IMR-90 (cell line): ENCODE data around the gene GAS7. TPM values are rescaled to one million over a fixed set of nuclear protein-coding genes. Genes with fewer than 3 reads are reported as not detected.

Experiments
- ATAC-seq: fragments of 200-7000 bp; cut with Tn5 transposase; 2 replicates; pipeline ENCODE4 v1.9.1; 2020; ENCODE audit warnings: low read depth, mild to moderate bottlenecking, moderate library complexity
- BruUV-seq: library from RNA; stranded (reverse); fragments of 400-500 nt; replicated peaks from 2 replicates; lab custom pipeline; 2021; lab: Mats Ljungman, UMichigan
- CTCF ChIA-PET: fragments of 300-600 bp; formaldehyde crosslinking; extraction: SDS; loops from one replicate; lab custom pipeline; 2021; ENCODE audit warnings: antibody characterized with exemption; lab: Yijun Ruan, JAX
- POLR2A ChIA-PET: fragments of 300-600 bp; sonication (Branson Sonifier 250); formaldehyde crosslinking; loops from one replicate; lab custom pipeline; 2022; ENCODE audit warnings: antibody characterized with exemption; ENCODE audit not compliant: unreplicated experiment; lab: Charles Lee
- DNase-seq: peaks from one replicate; pipeline ENCODE4 v3.0.0; 2013
- H2AFZ ChIP-seq: replicated peaks from 2 replicates; pipeline ENCODE3; 2013; ENCODE audit warnings: low read length, mild to moderate bottlenecking; ENCODE audit not compliant: poor library complexity
- H2AK5ac ChIP-seq: 2 replicates; pipeline ENCODE4 v1.6.1; 2013; ENCODE audit warnings: low read depth, low read length, inconsistent platforms
- H2AK9ac ChIP-seq: replicated peaks from 2 replicates; pipeline ENCODE3; 2013; ENCODE audit warnings: mild to moderate bottlenecking, low read depth, low read length, moderate library complexity; ENCODE audit not compliant: poor library complexity
- H2BK120ac ChIP-seq: 2 replicates; pipeline ENCODE4 v1.6.1; 2013; ENCODE audit warnings: low read depth, low read length, inconsistent platforms
- H2BK15ac ChIP-seq: 3 replicates; pipeline ENCODE4 v1.6.1; 2013; ENCODE audit warnings: low read depth, low read length, inconsistent platforms
- H2BK20ac ChIP-seq: 2 replicates; pipeline ENCODE4 v1.6.1; 2013; ENCODE audit warnings: low read depth, mild to moderate bottlenecking, inconsistent platforms, low read length, moderate library complexity
- H2BK5ac ChIP-seq: 2 replicates; pipeline ENCODE4 v1.6.1; 2013; ENCODE audit warnings: mild to moderate bottlenecking, low read depth, low read length, inconsistent platforms; ENCODE audit not compliant: poor library complexity, severe bottlenecking
- H3K14ac ChIP-seq: replicated peaks from 2 replicates; pipeline ENCODE4 v1.6.1; 2013; ENCODE audit warnings: low read depth, low read length, inconsistent platforms
- H3K18ac ChIP-seq: 2 replicates; pipeline ENCODE4 v1.6.1; 2013; ENCODE audit warnings: low read depth, low read length, control low read depth
- H3K23ac ChIP-seq: 2 replicates; pipeline ENCODE4 v1.6.1; 2013; ENCODE audit warnings: low read depth, low read length, inconsistent platforms
- H3K27ac ChIP-seq: 2 replicates; pipeline ENCODE4 v1.5.1; 2013; ENCODE audit warnings: mild to moderate bottlenecking, control low read depth, low read length; ENCODE audit not compliant: insufficient read depth
- H3K27me3 ChIP-seq: 2 replicates; pipeline ENCODE4 v1.6.1; 2013; ENCODE audit warnings: low read length; ENCODE audit not compliant: control insufficient read depth, insufficient read depth
- H3K36me3 ChIP-seq: 2 replicates; pipeline ENCODE4 v1.6.1; 2013; ENCODE audit warnings: low read length, mixed read lengths; ENCODE audit not compliant: control insufficient read depth, insufficient read depth
- H3K4ac ChIP-seq: 2 replicates; pipeline ENCODE4 v1.6.1; 2013; ENCODE audit warnings: low read depth, low read length, inconsistent platforms
- H3K4me1 ChIP-seq: 2 replicates; pipeline ENCODE4 v1.6.1; 2013; ENCODE audit warnings: low read length, mixed read lengths; ENCODE audit not compliant: control insufficient read depth, insufficient read depth
- H3K4me2 ChIP-seq: 2 replicates; pipeline ENCODE4 v1.6.1; 2013; ENCODE audit warnings: low read depth, mild to moderate bottlenecking, control low read depth, low read length, moderate library complexity
- H3K4me3 ChIP-seq: 2 replicates; pipeline ENCODE4 v1.5.1; 2013; ENCODE audit warnings: low read depth, mild to moderate bottlenecking, control low read depth, low read length, moderate library complexity; ENCODE audit not compliant: insufficient read depth
- H3K56ac ChIP-seq: 2 replicates; pipeline ENCODE4 v1.6.1; 2013; ENCODE audit warnings: low read length, inconsistent platforms; ENCODE audit not compliant: insufficient read depth; ENCODE audit errors: extremely low read depth
- H3K79me1 ChIP-seq, 2 experiments: 2 replicates each; pipeline ENCODE4 v1.6.1; 2013; ENCODE audit warnings: low read length in 2 of 2, inconsistent platforms in 1 of 2, low read depth in 1 of 2
- H3K9ac ChIP-seq: 2 replicates; pipeline ENCODE4 v1.6.1; 2013; ENCODE audit warnings: low read depth, low read length, control low read depth
- H3K9me1 ChIP-seq: 2 replicates; pipeline ENCODE4 v1.6.1; 2013; ENCODE audit warnings: low read length, inconsistent platforms; ENCODE audit not compliant: insufficient read depth
- H3K9me3 ChIP-seq: 2 replicates; pipeline ENCODE4 v1.6.1; 2013; ENCODE audit warnings: low read length; ENCODE audit not compliant: control insufficient read depth, insufficient read depth
- H4K20me1 ChIP-seq: 2 replicates; pipeline ENCODE4 v1.6.1; 2013; ENCODE audit warnings: low read length, inconsistent platforms; ENCODE audit not compliant: insufficient read depth
- H4K5ac ChIP-seq: 2 replicates; pipeline ENCODE4 v1.6.1; 2013; ENCODE audit warnings: mild to moderate bottlenecking, low read depth, low read length, control low read depth
- H4K8ac ChIP-seq, 2 experiments: 2 replicates each; pipeline ENCODE4 v1.6.1; 2013; ENCODE audit warnings: low read depth in 2 of 2, low read length in 2 of 2, control low read depth in 1 of 2, inconsistent platforms in 1 of 2
- H4K91ac ChIP-seq: 2 replicates; pipeline ENCODE4 v1.6.1; 2013; ENCODE audit warnings: low read depth, low read length, inconsistent platforms; ENCODE audit not compliant: insufficient read depth
- NFE2L2 ChIP-seq: fragments of 150-350 bp; IDR thresholded peaks from 2 replicates; pipeline ENCODE4 v1.6.1; 2016; ENCODE audit warnings: low read depth, mild to moderate bottlenecking, low read length
- SMC3 ChIP-seq: fragments of 150-350 bp; IDR thresholded peaks from 2 replicates; pipeline ENCODE4 v1.6.1; 2016; ENCODE audit warnings: low read depth, mild to moderate bottlenecking, antibody characterized with exemption, low read length, moderate library complexity
- WGBS, 2 experiments: methylation state at CpG; one replicate each; pipeline versions ENCODE4 v1.1.5 to v1.1.7; 2013; ENCODE audit warnings: missing lambda C conversion rate in 2 of 2; ENCODE audit not compliant: insufficient read length in 1 of 2; ENCODE audit errors: extremely low coverage in 2 of 2; 5-methylcytosine and 5-hydroxymethylcytosine counted together
- dilution Hi-C: fragments of 300-500 bp; cut with HindIII; formaldehyde crosslinking; loops from one replicate; pipeline ENCODE4 v1.14.3; 2018; ENCODE audit warnings: low sequenced_read_pairs; ENCODE audit not compliant: unreplicated experiment
- in situ Hi-C: fragments of 300-500 bp; cut with MboI; formaldehyde crosslinking; loops from 3 replicates; pipeline ENCODE4 v1.14.3; 2019; ENCODE audit warnings: low sequenced_read_pairs, inconsistent platforms, mixed read lengths
- intact Hi-C: fragments of 100-400 bp; cut with micrococcal nuclease; formaldehyde crosslinking; loops from 2 replicates; pipeline ENCODE4 v1.10.0; 2022
- polyA plus RNA-seq, 3 experiments: library from polyadenylated mRNA; depleted of rRNA; stranded (reverse); fragments of >200 nt; gene quantifications; 2 replicates each; pipeline ENCODE4 v1.2.3, GENCODE V29; 2012; ENCODE audit warnings: low replicate concordance in 1 of 3
- total RNA-seq: library from RNA; depleted of rRNA; stranded (reverse); fragments of >200 nt; gene quantifications from 2 replicates; pipeline ENCODE4 v1.2.3, GENCODE V29; 2012

GAS7 gene
- total and polyA plus RNA-seq, 2 of the 4 experiments (the other 2 are of a cell fraction) = 4.6 to 5.0 TPM

- ChIA-PET CTCF (interaction anchor here (0.9 to 1.6 kb wide), 2 partner anchors 11 to 700 kb away, joined by 3 to 6 read pairs; no protein-coding TSS in a partner anchor), POLR2A (no interaction called here)
- Histone ChIP-seq H3K4me3 (no peak overlapping the region), H3K4ac (no peak overlapping the region), H3K36me3 (peaks cover 12% of the 10 kb centered on the region; the same call in 1 of the 2 replicates), H2AFZ (no peak overlapping the region), H2BK20ac (no peak overlapping the region), H3K9ac (no peak overlapping the region), H3K18ac (no peak overlapping the region), H2BK120ac (no peak overlapping the region), H4K91ac (no peak overlapping the region), H3K4me2 (no peak overlapping the region), H4K8ac (no peak overlapping the region), H3K9me3 (no peaks in the 10 kb centered on the region), H3K27me3 (no peaks in the 10 kb centered on the region), H2BK5ac (no peak overlapping the region), H3K9me1 (no peaks in the 10 kb centered on the region), H4K20me1 (no peaks in the 10 kb centered on the region), H2AK5ac (no peak overlapping the region), H2BK15ac (no peak overlapping the region), H3K23ac (no peak overlapping the region), H3K79me1 (no peaks in the 10 kb centered on the region), H3K14ac (no peak overlapping the region), H3K4me1 (no peaks in the 10 kb centered on the region), H4K5ac (no peak overlapping the region), H3K27ac (no peak overlapping the region), H2AK9ac (no peak overlapping the region), H3K56ac (no peak overlapping the region)
- DNase-seq (no peak), ATAC-seq (no peak)
- TF ChIP-seq SMC3 (no peak), NFE2L2 (no peak)
- intact Hi-C loops (no loop called here), in situ Hi-C loops (no loop called here), dilution Hi-C loops (no loop called here)
- 77% methylated on average over 4 of the region's 19 CpGs; no CpG with 5 or more reads in 1 of the 2 experiments for WGBS, 2 experiments
- BruUV-seq = no TSS peak
These were observed 280.6 kb downstream of the GAS7 start for GRCh38 chr17:9917801-9918200.
